CD4-positive, alpha-beta T cell treated with Interleukin-1 beta for 1 hour (primary cell): ENCODE results near the gene SNCB.

Experiments used
- DNase-seq, 2 donors: peaks; one replicate each; pipeline ENCODE4 v3.0.0-alpha.2; 2020 to 2022

Gene SNCB

DNA sequence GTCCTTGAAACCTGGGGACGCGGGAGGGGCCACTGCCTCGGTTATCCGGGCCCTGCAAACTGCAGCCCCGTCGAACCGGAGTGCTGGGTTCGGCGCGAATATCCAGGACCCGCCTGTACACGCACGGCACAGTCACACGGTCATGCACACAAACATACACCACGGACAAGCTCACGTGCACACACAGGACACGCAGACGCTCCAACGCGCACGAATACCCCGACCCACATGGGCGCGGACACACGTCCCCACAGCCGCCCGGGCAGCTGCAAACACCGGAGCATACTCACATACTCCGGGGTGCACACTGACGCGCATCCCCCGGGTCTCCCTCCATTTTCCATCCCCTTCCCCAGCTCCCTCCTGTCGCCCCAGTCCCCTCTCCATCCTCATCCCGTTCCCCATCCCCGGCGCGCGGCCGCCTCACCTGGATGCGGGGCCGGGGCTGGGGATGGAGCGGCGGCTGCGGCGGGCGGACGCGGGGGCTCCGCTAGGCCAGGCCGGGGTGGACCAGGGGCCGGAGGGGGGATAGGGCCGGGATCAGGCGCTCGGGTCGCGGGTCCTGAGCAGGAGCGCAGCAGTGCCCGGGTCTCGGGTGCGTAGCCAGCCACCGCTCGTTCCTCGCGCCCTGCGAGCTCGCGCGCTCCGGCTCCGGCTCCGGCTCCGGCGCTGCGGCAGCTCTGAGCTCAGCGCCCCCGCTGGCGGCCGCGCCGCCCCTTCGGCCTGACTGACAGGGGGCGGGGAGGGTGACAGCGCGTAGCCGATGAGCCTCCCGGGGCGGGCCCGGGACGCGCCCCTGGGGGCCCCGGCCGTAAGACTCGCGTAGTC lies at the start of gene SNCB, which contains the start of gene EIF4E1B:
Gene SNCB, minus strand, starts transcription at position 682 of the 828 bp plus-strand sequence. CDS start 880 bp downstream, outside the sequence.
Gene EIF4E1B, plus strand, starts transcription at position 823 of the 828 bp plus-strand sequence. CDS start 12,113 bp downstream, outside the sequence.
- DNase-seq: peak; percentile 38 to 49

DNA sequence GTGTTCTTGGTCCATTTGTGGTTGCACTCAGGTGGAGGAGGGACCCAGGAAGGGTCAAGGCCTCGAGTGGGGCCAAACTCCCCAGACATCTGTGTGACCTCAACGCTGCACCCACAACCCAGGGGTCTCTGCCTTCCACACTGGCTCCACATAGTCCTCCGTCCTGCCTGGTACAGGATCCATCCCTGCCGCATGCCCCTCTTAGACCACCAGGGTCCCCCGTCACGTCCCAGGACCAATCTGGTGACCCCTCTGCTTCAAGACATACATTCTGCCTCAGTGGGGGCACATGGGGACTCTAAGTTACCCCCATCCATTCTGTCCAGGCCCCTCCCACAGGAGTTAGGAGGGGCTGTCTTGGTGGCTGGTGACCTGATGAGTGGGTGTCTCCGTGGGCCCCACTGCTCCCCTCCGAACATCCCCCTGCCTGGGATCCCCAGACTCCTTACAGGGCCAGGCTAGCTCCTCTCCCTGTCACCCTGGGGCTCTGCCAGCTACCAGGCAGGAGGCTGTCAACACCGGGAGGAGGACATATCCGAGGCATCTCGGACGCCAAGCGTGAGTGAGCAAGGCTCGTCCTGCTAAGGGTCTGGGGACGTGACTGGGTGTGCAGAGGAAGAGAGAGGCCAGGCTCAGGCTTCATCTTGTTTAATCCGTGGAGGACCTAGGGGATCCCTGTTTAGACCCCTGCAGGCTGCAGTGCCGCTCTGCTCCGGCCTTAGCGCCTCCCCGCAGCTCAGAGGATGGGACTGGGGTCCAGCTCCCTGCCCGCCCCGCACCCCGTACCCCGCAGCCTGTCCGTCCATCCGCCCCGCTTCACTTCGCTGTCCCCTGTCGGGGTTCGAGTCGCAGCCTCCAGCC lies 49.3 kb upstream of the SNCB start:
- DNase-seq: no peak

DNA sequence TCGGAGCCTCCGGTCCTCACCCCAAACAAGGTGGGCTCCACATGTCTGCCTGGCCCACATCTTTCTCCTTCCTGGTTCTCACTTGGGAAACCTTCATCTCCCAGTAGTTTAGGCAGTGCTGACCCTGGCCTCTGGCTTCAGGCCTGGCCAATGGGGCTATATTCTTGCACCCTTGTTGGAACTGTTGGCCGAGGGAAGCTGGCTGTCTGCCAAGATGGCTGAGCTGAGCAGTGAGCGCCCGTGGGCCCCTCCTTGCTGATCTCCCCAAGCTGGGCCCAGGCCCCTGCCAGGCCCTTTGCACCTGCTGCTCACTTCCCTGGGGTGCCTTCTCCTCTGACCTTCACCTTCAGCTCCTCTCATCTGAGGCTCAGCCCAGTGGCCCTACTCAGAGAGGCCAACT lies 48.2 kb upstream of the SNCB start:
- no peak for DNase-seq

DNA sequence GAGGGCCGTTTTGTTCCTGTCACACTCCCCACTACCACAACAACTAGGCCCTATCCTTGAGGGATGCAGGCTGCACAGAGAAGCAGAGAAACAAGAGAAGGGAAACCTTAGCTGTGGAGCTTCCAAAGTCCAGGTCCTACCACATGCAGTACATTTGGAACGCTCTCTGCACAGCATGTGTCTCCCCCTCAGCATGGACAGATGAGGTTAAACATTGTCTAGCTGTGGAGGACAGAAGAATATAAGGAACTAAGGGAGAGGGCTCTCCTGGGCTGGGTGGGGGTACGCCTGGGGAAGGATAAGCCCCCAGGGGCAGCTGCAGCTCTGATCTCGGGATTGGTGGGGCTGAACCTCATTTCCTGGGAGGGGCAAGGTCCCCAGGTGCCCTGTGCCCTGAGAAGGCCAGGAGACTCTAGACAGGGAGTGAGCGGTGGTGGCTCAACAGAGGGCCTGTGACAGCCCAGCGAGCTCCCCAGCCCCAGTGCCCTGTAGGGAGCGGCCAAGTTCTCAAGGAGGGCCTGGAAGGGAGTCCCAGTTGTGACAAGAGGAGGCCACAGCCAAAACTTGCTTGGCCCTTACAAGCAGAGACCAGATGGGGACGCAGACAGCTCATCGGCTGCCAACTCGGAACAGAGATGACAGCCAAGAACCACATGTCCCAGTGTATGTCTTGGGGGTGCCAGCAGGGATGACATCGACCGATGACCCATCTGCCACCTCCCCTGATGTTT lies 47.0 kb upstream of the SNCB start:
- no peak for DNase-seq

DNA sequence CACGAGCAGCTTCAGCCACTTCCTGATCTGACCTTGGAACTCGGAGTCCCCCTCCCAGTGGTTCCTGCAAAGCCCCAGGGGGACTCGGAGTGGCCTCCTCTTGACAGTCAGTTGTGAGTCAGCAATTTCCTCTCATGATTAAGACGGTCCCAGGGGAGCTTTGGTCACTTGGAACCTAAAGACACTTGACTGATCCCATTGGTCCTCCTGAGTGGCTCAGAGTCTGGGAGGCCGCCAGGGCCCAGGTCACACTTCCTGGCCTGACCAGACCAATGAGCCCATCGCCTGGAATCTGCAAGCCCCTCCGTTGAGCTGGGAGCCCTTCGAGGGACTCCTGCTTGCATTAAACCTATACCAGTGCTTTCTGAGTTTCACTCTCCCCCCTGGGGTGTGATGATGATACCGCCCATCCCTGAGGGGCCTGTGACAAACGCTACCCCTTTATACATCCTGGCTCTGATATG lies 46.1 kb upstream of the SNCB start:
- DNase-seq: no peak

DNA sequence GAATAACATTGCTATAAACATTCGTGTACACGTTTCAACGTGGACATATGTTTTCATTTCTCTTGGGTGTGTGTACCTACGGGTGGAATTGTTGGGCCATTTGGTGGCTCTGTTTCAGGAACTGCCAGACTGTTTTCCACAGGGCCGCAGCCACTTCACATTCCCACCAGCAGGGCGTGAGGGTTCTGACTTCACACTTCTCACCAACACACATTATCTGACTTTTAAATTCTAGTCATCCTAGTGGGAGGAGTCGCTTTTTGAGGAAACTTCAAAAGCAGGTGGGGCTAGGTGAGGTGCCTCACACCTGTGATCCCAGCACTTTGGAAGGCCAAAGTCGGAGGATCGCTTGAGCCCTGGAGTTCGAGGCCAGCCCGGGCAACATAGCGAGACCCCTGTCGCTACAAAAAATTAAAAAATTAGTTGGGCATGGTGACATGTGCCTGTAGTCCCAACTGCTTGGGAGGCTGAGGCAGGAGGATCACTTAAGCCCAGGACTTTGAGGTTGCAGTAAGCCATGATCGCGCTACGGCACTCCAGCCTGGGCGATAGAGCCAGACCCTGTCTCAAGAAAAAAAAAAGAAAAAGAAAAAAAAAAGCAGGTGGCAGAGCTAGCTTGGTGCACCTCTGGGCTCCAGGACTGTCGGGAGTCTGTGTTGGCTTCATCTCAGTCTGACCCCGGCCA lies 45.5 kb upstream of the SNCB start:
- no peak for DNase-seq

DNA sequence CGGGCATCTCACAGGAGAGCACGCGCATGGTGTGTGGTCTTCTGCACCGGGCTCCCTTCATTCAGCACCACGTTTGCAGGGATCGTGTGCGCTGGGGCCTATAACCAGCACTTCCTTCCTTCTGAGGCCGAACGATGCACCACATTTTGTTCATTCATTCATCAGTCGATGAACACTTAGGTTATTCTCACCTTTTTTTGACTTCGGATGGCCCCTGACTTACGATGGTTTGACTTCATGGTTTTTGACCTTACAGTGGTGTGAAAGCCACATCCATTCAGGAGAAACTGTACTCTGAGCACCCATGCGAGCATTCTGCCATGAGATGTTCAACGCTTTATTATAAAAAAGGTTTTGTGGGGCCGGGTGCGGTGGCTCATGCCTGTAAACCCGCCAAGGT lies 44.5 kb upstream of the SNCB start:
- DNase-seq: no peak

DNA sequence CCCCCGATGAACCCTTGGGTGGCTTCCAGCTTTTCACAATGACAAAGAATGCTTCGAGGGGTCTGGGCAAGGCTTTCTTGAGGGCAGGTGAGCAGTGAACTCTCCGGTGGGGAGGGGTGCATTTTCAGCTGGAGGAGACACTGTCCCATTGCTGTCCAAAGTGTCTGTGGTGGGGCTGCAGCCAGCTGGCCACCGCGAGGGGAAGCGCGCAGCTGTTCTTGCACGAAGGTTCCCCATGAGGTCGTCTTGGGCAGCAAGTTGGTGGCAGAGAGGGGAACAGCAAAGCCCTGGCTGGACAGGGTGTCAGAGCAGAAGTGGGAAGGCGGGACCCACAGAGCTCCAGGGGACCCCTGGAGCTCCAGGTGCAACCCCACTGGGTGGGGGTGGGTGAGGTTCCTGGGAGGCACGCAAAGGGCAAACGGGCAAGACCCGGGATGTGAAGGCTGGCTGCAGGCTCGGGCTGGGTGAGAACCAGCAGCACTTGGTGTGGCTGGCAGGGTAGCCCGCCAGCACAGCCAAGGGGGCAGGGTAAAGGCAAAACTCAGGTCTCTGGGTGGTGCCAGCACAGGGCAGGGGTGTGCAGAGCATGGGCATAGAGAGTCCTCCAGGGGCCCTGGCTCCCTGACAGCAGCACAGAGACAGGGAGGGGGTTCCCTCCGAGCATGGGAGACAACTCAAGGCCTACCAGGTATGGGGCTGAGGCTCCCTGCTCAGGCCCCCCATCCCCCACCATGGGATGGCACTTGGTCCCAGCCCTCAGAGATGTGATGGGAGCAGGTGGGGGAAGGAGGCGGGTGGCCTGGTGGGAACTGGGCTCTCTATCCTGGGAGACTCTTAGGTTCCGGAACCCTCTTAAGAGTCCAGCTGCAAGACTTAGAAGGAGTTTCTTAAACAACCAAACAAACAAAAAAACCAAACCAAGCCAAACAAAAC lies 43.6 kb upstream of the SNCB start:
- DNase-seq: no peak

DNA sequence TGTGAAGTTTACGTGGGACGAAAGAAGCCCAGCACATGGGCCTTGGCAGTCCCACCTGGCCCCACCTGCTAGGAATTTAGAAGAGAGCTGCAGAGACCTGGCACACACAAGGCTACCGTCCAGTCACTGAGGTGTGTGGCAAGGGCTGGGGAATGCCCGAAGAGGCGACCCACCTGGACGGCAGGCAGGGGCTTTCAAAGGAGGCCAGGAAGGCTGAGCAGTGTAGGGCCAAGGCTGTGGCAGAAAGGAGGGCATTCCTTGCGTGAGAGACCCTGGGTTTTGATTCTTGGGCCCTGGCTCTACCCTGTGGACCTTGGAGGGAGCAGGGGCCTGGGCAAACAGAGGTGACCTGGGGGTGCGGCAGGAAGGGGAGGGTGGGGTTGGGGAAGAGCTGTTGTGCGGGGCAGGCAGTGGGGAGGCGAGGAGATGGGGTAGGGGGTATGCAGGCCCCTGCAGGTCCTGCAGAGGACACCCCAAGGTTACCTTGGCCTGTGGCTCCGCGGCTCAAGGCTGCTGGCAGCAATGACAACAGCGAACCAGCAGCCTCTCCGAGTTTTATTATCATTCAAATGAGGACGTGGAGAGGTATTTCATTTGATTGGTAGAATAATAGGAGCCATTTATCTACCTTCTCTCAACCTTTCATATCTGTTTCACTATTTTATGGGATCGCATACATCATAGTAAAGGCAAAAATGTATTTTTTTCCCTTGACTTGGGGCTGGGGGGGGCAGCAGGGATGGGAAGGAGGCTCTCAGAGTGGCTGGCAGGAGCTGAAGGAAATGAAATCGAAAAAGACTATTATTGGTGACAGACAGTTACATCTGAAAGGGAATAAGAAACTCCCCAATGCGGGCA lies 41.8 kb upstream of the SNCB start:
- no peak for DNase-seq

DNA sequence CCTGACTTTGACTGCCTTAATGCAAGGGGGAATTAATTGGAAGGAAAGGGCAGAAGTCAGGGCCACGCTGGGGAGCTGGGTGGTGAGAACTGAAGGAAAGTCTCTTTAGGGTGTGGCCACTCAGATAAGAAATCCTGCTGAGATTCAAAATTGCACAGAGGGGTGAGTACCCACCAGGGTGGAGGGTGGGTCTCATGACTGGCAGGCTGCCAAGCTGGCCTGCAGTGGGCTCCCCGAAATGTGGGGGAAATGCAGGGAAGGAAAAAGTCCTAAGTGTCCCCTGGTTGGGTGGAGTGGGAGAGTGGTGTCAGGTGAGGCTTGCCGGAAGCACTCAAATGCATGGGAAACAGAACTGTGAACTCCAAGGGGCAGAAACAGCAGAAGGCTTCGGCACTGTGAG lies 41.1 kb upstream of the SNCB start:
- no peak for DNase-seq

DNA sequence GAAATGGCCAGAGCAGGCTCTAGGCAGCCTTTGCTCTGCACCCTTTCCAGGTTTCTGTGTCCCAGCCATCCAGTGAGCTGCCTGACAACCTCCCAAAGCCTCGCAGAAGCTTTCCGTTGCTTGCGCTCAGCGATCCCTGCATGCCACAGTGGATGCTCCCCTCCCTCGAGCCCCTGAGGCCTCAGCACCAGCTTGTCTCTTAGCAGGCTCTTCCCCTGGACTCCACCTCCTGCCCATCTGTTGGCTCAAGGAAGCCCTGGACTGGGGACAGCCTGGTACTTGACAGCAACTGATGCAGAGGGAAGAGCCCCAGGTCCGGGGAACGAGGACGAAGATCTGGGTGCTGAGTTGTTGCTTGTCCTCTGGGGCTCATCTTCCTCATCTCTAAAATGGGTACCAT lies 40.1 kb upstream of the SNCB start:
- DNase-seq: no peak

DNA sequence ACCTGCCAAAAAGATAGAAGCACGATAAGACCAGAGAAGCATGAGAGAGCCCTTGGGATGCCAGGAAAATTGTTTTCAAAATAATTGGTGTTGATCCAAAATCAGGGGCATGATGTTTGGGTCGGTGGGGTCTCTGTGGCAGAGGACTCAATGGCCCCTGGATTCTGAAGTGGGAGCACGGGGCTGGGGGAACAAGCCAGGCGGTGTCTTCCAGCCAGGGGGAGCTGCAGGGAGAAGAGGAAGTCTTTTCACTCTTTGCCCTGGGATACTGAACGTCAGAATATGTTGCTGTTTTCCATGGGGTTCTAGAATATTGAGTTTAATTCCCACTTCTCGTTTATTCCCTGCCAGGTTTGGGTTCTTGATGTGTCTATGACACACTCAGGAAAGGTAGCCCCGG lies 37.3 kb upstream of the SNCB start:
- DNase-seq: no peak

DNA sequence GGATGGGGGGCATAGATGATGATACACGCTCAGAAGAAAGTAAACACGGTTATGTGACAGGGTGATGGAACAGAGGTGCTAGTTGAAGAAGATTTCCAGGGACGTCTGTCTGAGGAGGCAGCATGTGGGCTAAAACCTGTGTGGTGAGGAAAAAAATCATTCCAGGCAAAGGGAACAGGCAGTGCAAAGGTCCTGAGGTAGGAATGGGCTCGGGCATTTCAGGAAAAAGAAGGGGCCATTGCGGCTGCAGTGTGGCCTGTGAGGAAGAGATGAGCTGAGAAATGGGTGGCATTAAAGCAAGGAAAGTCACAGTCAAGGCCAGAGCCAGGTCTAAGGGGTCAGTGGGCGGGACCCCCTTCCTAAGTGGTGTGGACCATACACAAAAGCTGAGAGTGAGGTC lies 35.2 kb upstream of the SNCB start:
- no peak for DNase-seq

DNA sequence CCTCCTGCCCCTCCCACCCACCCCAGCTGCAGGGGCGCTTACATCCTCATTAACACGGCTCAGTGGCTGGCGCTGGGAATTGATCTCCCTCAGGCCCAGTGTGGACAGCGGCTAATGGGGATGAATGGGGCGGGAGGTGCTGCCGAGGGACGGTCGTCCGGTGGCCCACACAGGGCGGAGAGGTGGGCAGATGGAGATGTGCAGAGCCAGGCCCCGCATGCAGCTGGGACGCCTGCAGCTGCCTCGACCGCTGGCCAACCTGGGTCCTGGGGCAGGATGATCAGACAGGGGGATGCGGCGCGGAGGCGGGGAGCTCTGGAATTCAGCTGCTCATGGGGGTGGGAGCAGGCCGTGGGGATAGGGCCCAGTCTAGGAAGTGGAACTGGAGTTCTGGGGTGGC lies 34.6 kb upstream of the SNCB start:
- DNase-seq: no peak

DNA sequence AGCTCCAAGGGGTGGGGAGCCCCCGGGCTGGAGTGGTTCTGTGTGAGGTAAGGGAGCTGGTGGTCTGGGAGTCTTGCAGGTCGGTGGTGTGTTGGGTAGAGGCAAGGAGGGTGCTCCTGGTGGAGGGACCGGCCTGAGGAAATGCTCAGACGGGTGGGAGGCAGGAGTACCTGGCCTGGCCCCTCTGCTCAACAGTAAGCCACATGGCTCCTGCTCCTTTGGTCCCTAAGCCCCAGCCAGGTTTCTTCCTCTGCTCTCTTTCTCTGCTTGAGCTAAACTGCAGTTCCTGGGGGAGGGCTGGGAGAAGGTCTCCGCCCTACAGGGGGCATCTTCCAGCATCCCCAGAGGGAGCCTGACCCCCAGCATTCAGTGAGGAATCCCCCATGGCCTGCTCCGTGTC lies 34.1 kb upstream of the SNCB start:
- DNase-seq: no peak

DNA sequence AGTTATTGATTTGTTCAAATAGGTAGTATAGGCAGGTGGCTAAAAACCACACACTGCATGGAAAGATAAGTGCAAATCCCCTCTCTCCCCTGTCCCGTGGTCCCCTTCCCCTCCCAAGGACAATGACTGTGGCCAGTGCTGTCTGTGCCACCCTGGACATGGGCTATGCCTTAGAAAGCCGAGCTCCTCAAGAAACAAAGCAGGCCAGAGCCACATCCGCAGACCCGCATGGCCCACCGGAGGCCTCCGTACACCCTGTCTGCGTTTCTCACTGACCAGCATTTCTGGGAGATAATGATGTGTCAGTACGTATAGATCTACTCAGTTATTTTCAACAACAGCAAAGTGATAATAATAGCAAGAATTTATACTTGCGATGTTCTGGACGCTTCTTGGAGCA lies 33.2 kb upstream of the SNCB start:
- DNase-seq: no peak

DNA sequence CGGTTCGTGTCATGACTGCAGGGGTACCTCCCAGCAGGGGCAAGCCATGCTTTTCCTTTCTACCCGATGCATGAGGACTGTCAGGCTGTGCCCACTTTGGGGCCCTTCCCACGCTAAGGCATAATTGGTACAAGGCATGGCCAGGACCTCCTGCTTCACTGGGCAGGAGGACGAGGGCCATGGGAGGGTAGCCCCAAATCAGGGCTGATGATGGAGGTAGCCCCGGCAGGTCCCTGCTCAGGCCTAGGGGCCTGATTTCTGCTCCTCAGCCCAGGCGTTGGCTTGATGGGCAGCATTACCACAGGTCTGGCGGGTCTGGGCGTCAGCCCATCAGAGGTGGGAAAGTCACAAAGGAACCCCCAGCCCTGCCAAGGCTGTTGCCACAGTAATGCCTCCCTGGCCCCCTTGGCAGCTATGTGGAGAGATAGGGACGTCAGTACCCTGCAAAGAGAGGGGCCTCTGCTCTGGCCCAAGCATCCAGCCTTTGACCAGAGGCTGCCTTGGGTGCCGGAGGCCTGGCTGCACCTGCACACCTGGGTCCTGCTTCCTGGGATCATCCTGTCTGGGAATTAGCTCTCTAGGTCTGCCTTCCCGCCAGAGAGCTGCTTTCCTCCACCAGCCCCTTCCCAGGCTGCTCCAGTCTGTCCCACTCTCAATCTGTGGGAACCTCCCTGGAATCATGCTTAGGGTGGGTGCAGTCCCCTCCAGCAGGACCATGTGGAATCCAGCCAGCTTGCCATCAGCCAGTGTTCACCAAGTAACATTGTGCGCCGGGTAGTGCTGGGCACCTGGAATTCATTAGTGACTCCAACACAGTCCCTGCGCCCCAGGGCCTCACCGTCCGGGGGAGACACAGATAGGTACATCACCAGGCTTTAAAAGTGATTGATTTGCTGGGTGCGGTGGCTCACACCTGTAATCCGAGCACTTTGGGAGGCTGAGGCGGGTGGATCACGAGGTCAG lies 32.3 kb upstream of the SNCB start:
- DNase-seq: no peak

DNA sequence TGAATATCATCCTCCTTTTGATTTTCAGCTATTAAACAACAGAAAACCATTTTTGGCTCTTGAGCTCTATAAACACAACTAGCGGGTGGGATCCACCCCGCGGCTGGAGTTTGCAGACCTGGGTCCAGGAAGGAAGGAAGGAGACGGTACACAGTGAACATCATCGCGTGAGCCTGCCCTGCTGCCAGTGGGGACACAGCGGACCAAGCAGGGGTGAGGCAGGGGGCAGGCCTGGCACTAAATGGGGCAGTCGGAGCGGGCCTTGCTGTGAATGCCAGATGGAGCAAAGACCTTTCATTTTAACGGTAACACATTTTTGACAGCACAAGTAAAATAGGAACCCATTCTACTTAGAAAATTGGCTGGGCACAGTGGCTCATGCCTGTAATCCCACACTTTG lies 31.3 kb upstream of the SNCB start:
- DNase-seq: no peak
